Endodermal cell (in vitro differentiated cells): ENCODE data around the gene SYN1. TPM values are rescaled to one million over a fixed set of nuclear protein-coding genes. Genes with fewer than 3 reads are reported as not detected.

Experiments
- DNase-seq: peaks from one replicate; pipeline ENCODE4 v3.0.0-alpha.2; 2017
- H3K27ac ChIP-seq: 2 replicates; pipeline ENCODE4 v1.5.1; 2013; ENCODE audit warnings: mild to moderate bottlenecking, low read depth, low read length, moderate library complexity
- H3K27me3 ChIP-seq: 2 replicates; pipeline ENCODE4 v1.6.1; 2013; ENCODE audit warnings: mild to moderate bottlenecking, low read length, moderate library complexity; ENCODE audit not compliant: insufficient read depth, control insufficient read depth, poor library complexity, severe bottlenecking
- H3K36me3 ChIP-seq: 2 replicates; pipeline ENCODE4 v1.7.0; 2013; ENCODE audit warnings: mild to moderate bottlenecking, low read length, moderate library complexity; ENCODE audit not compliant: control insufficient read depth, insufficient read depth
- H3K4me1 ChIP-seq: one replicate; pipeline ENCODE4 v1.7.0; 2013; ENCODE audit warnings: low read length; ENCODE audit not compliant: control insufficient read depth, insufficient read depth
- H3K4me3 ChIP-seq: 2 replicates; pipeline ENCODE4 v1.5.1; 2013; ENCODE audit warnings: mild to moderate bottlenecking, low read length, moderate library complexity
- H3K9ac ChIP-seq: 2 replicates; pipeline ENCODE4 v1.6.1; 2013; ENCODE audit warnings: mild to moderate bottlenecking, low read length, moderate library complexity; ENCODE audit not compliant: poor library complexity, severe bottlenecking; ENCODE audit errors: extremely low read depth
- H3K9me3 ChIP-seq: 2 replicates; pipeline ENCODE4 v1.6.1; 2013; ENCODE audit warnings: mild to moderate bottlenecking, low read length, moderate library complexity; ENCODE audit not compliant: control insufficient read depth
- H3K27ac Mint-ChIP-seq: 2 replicates; pipeline ENCODE4 v1.8.0; 2020; ENCODE audit warnings: mixed read lengths
- H3K27me3 Mint-ChIP-seq: 2 replicates; pipeline ENCODE4 v1.8.0; 2021; ENCODE audit warnings: mild to moderate bottlenecking, mixed read lengths; ENCODE audit not compliant: insufficient read depth
- H3K36me3 Mint-ChIP-seq: 2 replicates; pipeline ENCODE4 v1.8.0; 2020; ENCODE audit warnings: low read depth, mixed read lengths
- H3K4me1 Mint-ChIP-seq: 2 replicates; pipeline ENCODE4 v1.8.0; 2020; ENCODE audit warnings: mixed read lengths
- H3K4me3 Mint-ChIP-seq: 2 replicates; pipeline ENCODE4 v1.8.0; 2020; ENCODE audit warnings: mild to moderate bottlenecking, moderate library complexity, mixed read lengths
- H3K9me3 Mint-ChIP-seq: 2 replicates; pipeline ENCODE4 v1.8.0; 2020; ENCODE audit warnings: mild to moderate bottlenecking, mixed read lengths
- CTCF ChIP-seq: fragments of 200-600 bp; sonication (generic); conservative IDR thresholded peaks from 2 replicates; pipeline ENCODE4 v1.5.0; 2021; ENCODE audit warnings: antibody characterized with exemption, mild to moderate bottlenecking
- WGBS, 2 experiments: methylation state at CpG; one replicate each; pipeline versions ENCODE4 v1.1.5 to v1.1.7; 2013; ENCODE audit warnings: missing lambda C conversion rate in 2 of 2, mixed read lengths in 1 of 2; ENCODE audit not compliant: insufficient coverage in 1 of 2, insufficient read length in 1 of 2; 5-methylcytosine and 5-hydroxymethylcytosine counted together
- total RNA-seq, 2 donors: library from RNA; stranded (reverse); fragmentation: NEBNext Ultra II Directional in 1 of 2; extraction: Animal tissue kit (Norgen Biotek cat#: 25700) in 1 of 2; gene quantifications; 2 replicates in 1 of 2; 3 replicates in 1 of 2; pipeline ENCODE4 v1.2.1, GENCODE V29; 2021

SYN1 gene
- total RNA-seq, 2 donors from 2014 or later, result 4.9 to 5.3 TPM

- Histone ChIP-seq H3K9me3 (no peaks in the 10 kb centered on the region), H3K9ac (no peak overlapping the region), H3K36me3 (no peaks in the 10 kb centered on the region), H3K4me3 (no peak overlapping the region), H3K27ac (no peak overlapping the region), H3K27me3 (no peaks in the 10 kb centered on the region), H3K4me1 (no peaks in the 10 kb centered on the region)
- TF ChIP-seq CTCF, result no peak
- peaks cover 1% of the 10 kb centered on the region for H3K36me3 Mint-ChIP-seq
- H3K4me1 Mint-ChIP-seq, result no peaks in the 10 kb centered on the region
- H3K27ac Mint-ChIP-seq, result no peak overlapping the region
- H3K9me3 Mint-ChIP-seq, result peaks cover 64% of the 10 kb centered on the region
- H3K4me3 Mint-ChIP-seq, result no peak overlapping the region
- DNase-seq, result no peak
- WGBS, 2 experiments, result 71 to 80% methylated on average over 1 to 5 of the region's 5 CpGs
- H3K27me3 Mint-ChIP-seq, result peaks cover 14% of the 10 kb centered on the region
Measured at GRCh38 chrX:47614618-47615017, 5.0 kb downstream of the SYN1 start.

DNA sequence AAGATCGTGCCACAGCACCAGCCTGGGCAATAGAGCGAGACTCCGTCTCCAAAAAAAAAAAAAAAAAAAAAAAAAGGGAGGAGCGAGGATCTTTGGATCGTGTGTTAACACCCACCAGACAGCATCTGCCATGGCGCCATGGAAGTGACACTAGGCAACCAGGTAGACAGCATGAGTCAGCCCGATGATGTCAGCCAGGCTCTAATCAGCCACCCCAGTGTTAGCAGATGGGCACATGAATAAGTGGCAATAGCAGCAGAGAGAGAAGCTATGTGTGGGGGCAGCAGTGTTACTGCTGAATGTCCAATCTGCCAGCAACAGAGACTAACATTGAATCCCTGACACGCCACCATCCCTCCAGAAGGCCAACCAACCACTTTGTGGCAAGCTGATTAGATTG lies 6.6 kb downstream of the SYN1 start:
- peaks cover 2% of the 10 kb centered on the region for H3K4me1 Mint-ChIP-seq
- no peak for TF ChIP-seq CTCF
- H3K27ac ChIP-seq, result no peak overlapping the region
- no peak overlapping the region for H3K4me3 ChIP-seq
- peaks cover 4% of the 10 kb centered on the region for H3K27me3 Mint-ChIP-seq
- whole genome bisulfite sequencing, 2 experiments, result 93 to 100% methylated on average over 2 to 5 of the region's 8 CpGs
- H3K4me1 ChIP-seq, result no peaks in the 10 kb centered on the region
- peaks cover 63% of the 10 kb centered on the region for H3K9me3 Mint-ChIP-seq
- peaks cover 1% of the 10 kb centered on the region for H3K36me3 Mint-ChIP-seq
- no peak overlapping the region for H3K27ac Mint-ChIP-seq
- H3K27me3 ChIP-seq, result no peaks in the 10 kb centered on the region
- no peak overlapping the region for H3K4me3 Mint-ChIP-seq
- H3K9ac ChIP-seq, result no peak overlapping the region
- no peaks in the 10 kb centered on the region for H3K9me3 ChIP-seq
- H3K36me3 ChIP-seq, result no peaks in the 10 kb centered on the region
- no peak for DNase-seq

DNA sequence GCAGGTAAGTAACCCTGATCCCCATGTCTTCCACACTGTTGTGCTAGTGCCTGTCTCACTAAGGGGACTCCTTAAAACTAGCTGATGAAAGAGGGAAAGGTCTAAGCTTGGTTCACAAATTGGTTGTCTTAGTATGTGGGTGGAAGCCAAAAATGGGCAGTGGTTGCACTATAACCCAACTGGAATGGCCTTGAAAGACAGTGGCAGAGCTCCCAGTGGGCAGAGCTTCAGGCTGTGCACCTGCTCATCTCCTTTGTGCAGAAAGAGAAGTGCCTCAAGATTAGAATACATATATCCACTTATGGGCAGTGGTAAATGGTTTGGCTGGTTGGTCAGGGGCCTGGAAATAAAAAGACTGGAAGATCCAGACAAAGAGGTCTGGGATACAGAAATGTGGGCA lies 7.2 kb downstream of the SYN1 start:
- Mint-ChIP-seq H3K9me3 (peaks cover 60% of the 10 kb centered on the region), H3K36me3 (peaks cover 1% of the 10 kb centered on the region)
- H3K9ac ChIP-seq, result no peak overlapping the region

More for the DNA sequence above, 7.2 kb downstream of the SYN1 start:
- no peak for DNase-seq
- no peak overlapping the region for H3K27ac ChIP-seq
- no peaks in the 10 kb centered on the region for H3K27me3 Mint-ChIP-seq
- no peak overlapping the region for H3K4me3 Mint-ChIP-seq
- no peaks in the 10 kb centered on the region for H3K36me3 ChIP-seq
- H3K9me3 ChIP-seq, result no peaks in the 10 kb centered on the region
- H3K27me3 ChIP-seq, result no peaks in the 10 kb centered on the region
- peaks cover 2% of the 10 kb centered on the region for H3K4me1 Mint-ChIP-seq
- H3K4me3 ChIP-seq, result no peak overlapping the region
- no peak overlapping the region for H3K27ac Mint-ChIP-seq
- no peaks in the 10 kb centered on the region for H3K4me1 ChIP-seq
- no peak for TF ChIP-seq CTCF
